HepG2 (cell line): ENCODE results near the gene PACC1.

Experiments
- CTCF ChIP-seq: sonication (generic); formaldehyde crosslinking; IDR thresholded peaks from 2 replicates; pipeline ENCODE4 v1.5.0; 2020; ENCODE audit warnings: mild to moderate bottlenecking, missing genetic modification reagents, moderate library complexity
- DNMT1 ChIP-seq: sonication (generic); formaldehyde crosslinking; IDR thresholded peaks from 2 replicates; pipeline ENCODE4 v1.5.1; 2020; ENCODE audit warnings: mild to moderate bottlenecking, missing genetic modification reagents
- GABPA ChIP-seq, 2 experiments: IDR thresholded peaks; 2 replicates each; pipeline ENCODE4 v1.6.1; 2011 to 2016; ENCODE audit warnings: low read depth in 2 of 2, low read length in 1 of 2, missing biosample characterization in 1 of 2, missing genetic modification characterization in 1 of 2
- JUND ChIP-seq: sonication (generic); formaldehyde crosslinking; IDR thresholded peaks from 2 replicates; pipeline ENCODE4 v1.8.0; 2022; ENCODE audit warnings: mild to moderate bottlenecking, missing genetic modification reagents
- MIER2 ChIP-seq: IDR thresholded peaks from 2 replicates; pipeline ENCODE4 v1.6.1; 2016; ENCODE audit warnings: missing biosample characterization, missing genetic modification reagents
- POLR2AphosphoS5 ChIP-seq: IDR thresholded peaks from 2 replicates; pipeline ENCODE4 v1.6.1; 2012; ENCODE audit warnings: low read depth, low read length
- RELA ChIP-seq: sonication (generic); formaldehyde crosslinking; IDR thresholded peaks from 2 replicates; pipeline ENCODE4 v1.4.0; 2020; ENCODE audit warnings: missing genetic modification reagents
- YY1 ChIP-seq: IDR thresholded peaks from 2 replicates; pipeline ENCODE4 v1.6.1; 2011; ENCODE audit warnings: low read length, low read depth, moderate library complexity, mild to moderate bottlenecking; ENCODE audit not compliant: insufficient read depth, insufficient replicate concordance
- ZNF256 ChIP-seq: sonication (generic); formaldehyde crosslinking; conservative IDR thresholded peaks from 2 replicates; pipeline ENCODE4 v1.4.0; 2020; ENCODE audit warnings: missing genetic modification reagents
- ZNF512 ChIP-seq: sonication (generic); formaldehyde crosslinking; IDR thresholded peaks from 2 replicates; pipeline ENCODE4 v1.4.0; 2020; ENCODE audit warnings: mild to moderate bottlenecking, missing genetic modification reagents

- TF ChIP-seq CTCF (no peak), YY1 (no peak), JUND (CRISPR knock-in tag) (no peak), GABPA (IDR thresholded peaks at IDR 0.05; ENCODE audit: low read depth, low read length) (no peak), GABPA (CRISPR knock-in tag; IDR thresholded peaks at IDR 0.05; ENCODE audit: low read depth) (no peak), ZNF512 (no peak), POLR2AphosphoS5 (no peak), ZNF256 (CRISPR knock-in tag) (no peak), DNMT1 (no peak), MIER2 (CRISPR knock-in tag) (no peak), RELA (CRISPR knock-in tag) (no peak)
These were observed 588 bp upstream of the PACC1 start for GRCh38 chr1:212415107-212415841.
